HG02943 (cell line): Measurements from ENCODE around the gene PDE8A.
"Not testable (repeated sequence)": the region's sequence is repeated elsewhere in the genome, so short reads cannot be mapped to it uniquely, and the experiment has no call there.

Experiments
- ATAC-seq: cut with Tn5 transposase; IDR thresholded peaks from one replicate; pipeline ENCODE4 v1.9.1; 2021; ENCODE audit warnings: mild to moderate bottlenecking, low read depth, moderate library complexity; ENCODE audit not compliant: unreplicated experiment

Gene PDE8A

DNA sequence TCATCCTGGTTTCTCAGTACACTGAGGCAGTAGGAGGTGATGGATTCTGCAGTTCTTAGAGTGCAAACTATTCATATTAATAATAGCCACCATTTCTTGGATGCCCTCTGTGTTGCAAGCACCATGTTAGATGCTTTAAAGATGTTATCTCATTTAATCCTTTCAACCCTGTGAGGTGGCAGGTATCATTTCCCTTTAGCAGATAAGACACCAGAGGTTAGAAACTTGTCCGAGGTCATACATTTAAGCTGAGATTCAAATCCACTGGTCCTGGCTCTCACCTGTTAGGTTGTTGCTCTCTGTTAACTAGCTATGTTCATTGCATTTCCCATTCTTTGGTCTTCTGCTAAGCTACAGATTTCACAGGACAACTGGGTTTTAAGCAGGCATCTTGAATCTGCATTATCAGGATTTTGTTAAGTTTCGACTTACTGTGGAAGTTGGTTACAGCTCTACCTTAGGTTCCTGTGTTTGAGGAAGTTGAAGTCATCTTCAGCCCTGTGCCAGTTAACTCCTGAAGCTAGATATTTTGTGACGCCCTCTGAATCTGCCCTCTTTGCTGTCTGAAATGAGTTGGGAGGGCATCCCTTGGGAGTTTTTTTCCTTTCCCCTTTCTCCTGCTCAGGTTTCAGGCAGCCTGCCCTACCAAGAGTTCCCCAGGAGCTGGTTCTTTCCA lies 6.4 kb downstream of the PDE8A start:
- no peak for ATAC-seq

DNA sequence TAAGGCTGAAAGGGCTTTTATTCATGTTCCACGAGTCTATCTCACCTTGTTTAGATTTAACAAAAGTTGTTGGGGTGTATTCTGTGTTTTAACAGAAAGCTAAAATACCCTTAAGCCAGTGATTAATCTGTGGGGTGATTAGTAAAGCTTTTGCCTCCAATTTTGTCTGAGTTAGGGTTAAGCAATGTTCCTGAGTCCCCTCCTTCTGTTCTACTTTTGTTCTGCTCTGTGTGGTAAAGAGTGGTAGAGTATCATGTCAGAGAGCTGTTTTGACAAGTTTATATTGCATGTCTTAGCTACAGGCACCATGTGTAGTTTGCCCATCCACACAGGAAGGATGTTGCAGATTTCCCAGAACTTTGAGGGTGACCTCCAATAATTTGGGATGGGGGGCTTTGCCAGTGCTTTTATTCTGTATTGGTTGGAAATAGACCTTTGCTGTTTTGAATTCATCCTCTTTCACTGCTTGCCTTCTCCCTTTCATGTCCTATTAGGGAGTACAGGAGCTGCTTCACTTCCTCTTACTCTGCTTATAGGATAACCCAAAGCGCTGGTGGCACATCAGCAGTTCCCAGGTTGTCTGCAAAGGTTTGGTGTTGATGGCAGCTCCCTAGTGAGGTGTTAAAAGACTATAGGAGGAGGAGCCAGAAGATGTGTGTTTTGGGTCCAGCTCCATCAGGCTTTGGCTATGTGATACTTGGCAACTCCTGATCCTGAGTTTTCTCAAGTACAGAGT lies 7.4 kb downstream of the PDE8A start:
- no peak for ATAC-seq

DNA sequence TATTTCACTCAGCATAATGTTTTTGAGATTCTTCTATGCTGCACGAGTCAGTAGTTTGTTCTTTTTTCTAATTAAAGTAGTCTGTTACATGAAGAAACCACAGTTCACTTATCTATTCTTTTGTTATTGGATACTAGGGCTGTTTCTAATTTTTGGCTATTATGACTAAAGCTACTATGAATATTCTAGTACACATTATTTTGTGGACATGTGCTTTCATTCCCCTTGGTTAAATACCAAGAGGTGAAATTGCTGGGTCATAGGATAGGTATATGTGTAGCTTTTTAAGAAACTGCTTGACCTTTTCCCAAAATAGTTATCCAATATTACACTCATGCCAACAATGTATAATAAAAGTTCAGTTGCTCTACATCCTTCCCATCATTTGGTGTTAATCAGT lies 8.9 kb downstream of the PDE8A start:
- no peak for ATAC-seq

DNA sequence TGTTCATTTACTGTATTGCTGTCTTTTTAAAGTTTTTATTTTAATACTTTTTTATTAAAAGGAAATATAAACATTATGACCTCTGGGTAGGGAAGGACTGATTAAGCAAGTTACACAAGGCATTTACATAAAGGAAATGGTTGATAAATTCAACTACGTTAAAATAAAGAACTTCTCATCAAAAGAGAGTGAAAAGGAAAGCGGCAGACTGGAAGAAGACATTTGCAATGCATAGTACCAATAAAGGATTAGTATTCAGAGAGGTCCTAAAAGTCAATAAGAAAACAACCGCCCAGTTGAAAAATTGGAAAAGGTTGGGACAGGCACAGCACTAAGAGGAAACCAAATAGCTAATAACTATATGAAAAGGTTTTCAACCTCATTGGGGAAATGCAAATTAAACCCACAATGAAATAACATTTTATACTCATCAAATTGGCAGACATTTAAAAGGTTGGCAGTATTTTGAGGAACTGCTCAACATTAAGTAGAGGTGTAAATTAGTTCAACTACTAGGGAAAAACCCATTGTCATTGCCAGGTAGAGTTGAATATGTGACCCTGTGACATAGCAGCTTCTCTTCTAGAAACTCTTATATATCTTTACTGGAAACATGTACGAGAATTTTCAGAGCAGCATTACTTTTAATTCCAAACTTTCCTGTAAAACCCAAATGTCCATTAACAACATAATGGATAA lies 9.5 kb downstream of the PDE8A start:
- no peak for ATAC-seq

DNA sequence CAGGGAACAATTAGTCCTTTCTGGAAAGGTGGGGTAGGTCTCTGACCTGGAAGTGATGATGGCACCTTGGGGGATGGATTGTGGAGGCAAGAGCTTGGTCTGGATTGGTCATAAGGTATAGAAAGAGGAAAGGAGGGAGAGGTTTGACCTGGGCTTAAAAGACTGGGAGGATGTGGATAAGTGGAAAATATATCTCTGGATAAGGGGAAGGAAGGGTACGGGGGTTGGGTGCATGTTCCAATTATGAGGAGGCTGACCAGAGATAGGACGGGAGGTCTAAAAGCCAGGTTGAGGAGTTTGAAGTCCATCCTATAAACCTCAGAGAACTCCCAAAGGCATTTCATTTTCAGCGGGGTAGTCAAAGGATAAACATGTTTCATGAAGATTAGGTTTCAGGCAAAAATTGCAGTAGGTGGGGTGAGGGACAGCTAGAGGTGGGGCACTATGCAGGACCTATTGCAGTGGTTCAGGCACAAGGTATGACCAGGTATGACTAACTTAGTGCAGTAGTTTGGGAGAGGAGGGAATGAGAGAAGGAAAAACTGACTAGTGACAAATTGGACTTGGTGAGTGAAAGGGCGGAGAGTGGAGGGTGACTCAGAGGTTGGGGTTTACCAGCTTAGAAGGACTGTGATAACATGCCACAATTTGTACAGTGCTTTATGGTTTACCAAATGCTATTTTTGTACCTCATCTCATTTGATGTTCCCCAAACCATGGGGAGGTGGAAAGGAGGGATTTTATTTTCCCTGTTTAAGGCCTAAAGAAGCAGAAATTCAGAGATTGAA lies 10.7 kb downstream of the PDE8A start:
- no peak for ATAC-seq

DNA sequence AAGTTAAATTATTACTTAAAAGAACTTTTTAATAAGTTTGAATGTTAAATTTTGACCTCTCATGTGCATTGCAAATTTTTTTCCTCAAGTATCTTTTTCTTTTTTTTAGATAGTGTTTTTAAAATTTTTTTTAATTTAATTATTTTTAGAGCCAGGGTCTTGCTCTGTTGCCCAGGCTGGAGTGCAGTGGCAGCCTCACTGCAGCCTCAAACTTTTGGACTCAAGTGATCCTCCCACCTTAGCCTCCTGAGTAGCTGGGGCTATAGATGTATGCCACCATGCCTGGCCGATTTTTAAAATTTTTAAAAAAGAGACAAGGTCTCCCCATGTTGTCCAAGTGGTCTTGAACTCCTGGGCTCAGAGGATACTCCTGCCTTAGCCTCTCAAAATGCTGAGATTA lies 14.4 kb downstream of the PDE8A start:
- ATAC-seq = no peak

DNA sequence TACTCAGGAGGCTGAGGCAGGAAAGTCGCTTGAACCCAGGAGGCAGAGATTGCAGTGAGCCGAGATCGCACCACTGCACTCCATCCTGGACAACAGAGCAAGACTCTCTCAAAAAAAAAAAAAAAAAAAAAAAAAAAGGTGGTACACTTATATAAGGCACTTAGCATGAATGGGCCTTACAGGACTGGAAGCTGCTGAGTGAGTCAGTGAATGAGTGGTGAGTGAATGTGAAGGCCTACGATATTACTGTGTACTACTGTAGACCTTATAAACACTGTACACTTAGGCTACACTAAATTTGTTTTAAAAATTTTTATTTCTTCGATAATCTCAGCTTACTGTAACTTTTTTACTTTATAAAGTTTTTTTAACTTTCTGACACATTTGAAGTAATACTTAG lies 15.1 kb downstream of the PDE8A start:
- not testable (repeated sequence) for ATAC-seq

DNA sequence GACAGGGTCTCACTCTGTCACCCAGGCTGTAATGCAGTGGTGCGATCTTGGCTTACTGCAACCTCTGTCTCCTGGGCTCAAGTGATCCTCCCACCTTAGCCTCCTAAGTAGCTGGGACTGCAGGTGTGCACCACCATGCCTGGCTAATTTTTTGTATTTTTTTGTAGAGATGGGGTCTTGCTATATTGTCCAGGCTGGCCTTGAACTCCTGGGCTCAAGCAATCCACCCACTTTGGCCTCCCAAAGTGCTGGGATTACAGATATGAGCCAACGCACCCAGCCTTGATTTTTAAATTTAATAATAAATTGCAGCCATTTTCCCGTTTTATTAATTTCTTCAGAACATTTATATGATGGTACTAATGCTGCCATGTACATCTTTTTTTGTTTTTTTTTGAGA lies 15.6 kb downstream of the PDE8A start:
- not testable (repeated sequence) for ATAC-seq

DNA sequence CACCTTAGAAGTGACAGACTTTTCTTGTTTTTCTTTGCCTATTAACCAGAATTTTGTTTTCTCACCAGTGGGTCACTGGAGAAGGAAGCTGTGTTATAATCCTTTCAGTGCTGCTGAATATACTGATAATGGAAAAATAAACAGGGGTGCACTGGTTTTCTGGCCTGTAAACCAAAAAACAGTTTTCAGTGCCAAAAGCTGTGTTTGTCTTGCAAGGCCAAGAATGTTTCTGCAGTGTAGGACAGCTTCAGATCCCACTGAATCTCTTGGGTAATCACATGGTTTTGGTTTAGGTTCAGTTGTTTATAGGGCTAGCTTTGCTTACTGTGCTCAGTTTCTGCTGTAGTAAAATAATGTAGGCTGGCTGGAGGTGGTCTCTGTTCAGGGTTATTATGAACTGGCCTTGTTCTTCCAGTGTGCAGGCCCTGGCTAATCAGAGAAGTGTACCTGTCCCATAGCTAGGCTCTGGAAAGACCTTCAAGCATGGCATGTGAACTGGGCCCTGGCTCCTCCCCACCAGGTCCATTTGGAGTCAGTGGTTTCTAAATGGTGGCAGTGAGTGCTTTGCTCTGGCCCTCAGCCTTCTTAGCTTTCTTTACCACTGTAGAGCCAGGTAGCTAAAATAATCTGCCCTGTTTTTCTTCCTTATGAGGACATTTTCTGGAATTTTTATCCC lies 18.7 kb downstream of the PDE8A start:
- no peak for ATAC-seq

DNA sequence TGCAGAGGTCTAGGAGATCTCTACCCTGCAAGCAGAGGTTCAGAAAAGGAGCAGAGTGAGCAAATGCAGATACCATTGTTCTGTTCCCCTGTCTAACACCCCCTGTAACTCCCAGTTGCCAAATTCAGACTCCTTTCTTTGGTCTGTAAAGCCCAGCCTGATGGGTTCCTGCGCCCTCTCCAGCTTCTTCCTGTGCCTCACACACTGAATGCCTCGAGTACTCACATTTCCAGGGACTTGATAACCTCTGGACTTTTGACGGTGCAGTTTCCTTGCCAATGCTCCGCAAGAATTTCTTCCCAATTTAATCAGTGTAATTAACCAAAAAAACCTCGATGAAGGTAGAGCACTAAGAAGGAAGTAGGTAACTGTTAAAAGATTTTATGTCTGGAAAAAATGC lies 19.3 kb downstream of the PDE8A start:
- no peak for ATAC-seq

DNA sequence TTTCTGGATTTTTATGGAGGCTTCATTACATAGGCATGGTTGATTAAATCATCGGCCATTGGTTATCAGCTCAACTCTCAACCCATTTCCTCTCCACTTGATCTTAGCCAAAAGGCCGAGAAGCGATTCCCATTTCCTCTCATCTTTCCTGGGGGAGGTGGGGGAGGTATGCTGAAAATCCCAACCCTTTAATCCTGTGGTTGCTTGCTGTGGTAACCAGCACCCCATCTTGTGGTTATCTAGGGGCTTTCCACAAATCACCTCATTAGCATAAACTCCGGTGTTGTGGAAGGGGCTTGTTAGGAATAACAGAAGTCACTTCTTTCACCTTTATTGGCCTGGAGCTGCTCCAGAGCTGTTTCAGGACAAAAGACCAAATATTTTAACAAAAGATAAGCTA lies 20.9 kb downstream of the PDE8A start:
- no peak for ATAC-seq

DNA sequence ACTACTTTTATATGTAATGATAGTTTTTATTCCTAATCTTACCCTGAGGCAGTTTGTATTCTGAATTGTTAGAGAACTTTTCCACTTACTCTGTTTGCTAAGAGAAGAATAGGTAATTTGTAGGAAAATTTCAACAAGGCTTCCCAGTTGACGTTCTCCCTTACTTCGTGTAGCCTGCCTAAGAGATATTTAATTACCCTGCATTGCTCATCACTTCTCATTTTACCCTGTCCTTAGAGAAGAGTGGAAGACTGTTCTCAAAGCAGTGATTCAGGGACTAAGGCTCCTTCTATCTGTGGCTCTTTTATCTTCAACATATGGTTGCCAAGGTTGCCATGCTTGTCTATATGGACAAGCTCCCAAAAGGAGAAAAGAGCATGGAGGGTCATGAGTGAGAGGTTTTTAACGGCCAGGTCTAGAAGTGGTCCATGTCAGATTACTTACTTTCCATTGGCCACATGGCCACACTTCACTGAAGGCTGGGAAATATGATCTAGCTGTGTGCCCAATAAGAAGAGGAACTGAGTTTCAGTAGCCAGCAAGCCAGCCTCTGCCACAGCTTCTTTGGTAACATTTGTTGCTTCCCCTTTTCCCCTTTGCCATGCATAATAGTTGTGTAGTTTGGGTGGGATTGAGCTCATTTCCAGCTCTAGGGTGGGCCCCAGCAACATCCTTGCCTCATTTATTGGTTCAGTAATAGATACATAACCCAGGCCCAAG lies 22.1 kb downstream of the PDE8A start:
- ATAC-seq = no peak

DNA sequence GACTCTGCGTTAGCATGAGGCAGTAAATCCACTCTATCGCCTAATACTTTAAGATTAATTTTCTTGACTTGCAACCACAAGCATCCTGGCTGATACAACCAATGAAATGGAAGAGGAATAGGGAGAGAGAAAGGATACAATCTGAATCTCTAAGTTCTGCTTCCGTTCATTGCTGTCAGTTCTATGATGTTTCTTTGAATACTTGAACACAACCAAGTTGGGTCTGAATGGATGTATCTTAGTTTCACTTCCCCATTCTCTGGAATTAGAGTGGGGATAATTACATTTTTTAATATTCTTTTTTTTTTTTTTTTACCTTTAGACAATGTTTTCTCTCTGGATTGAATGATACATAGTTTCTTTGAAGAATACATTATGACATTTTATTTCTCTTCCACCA lies 22.9 kb downstream of the PDE8A start:
- no peak for ATAC-seq

DNA sequence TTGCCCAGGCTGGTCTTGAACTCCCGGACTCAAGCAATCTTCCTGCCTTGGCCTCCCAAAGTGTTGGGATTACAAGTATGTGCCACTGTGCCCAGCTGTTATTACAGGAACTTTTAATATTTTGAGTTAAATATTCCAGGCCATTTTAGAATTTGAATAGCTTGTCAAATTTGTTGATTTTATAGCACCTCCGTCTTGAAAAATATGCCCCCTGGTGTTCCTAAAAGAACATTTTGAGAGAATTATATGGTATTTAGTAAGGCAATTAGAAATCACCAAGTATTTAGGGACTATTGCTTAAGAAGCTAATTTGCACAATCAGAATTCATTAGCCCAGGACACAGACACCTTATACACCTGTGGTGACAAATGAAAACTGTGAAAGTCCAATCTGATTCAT lies 23.7 kb downstream of the PDE8A start:
- ATAC-seq = no peak

DNA sequence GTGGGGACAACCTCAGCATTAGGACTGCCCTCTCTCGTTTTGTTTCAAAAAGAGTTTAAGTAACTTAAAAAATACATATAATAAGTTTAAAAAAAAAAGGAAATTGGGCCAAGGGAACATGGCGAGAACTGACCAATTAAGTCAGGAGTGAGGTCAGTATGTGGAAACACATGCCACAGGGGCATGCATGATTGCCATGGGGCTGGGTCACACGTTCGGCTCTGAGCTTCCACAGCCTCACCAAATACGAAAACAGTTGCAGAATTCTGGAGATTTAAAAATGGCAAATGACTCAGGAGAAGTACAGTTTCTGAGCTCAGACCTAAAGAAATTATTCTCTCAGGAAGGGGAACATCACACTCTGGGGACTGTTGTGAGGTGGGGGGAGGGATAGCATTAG lies 24.1 kb downstream of the PDE8A start:
- ATAC-seq = no peak

DNA sequence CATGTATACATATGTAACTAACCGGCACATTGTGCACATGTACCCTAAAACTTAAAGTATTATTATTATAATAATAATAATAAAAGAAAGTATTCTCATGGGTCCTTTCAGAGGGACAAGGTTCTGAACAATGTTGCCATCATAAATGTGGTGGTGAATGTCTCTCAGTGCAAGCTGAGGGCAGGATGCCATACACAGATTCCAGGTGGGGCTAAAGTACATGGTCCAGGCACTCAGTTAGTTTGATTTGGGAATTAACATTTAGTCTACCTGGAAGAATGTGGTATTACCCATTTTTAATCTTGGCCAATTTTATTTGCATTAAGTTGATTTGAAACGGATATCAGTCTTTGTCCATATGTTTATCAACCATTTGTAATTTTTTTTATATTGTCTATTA lies 24.5 kb downstream of the PDE8A start:
- ATAC-seq = no peak

DNA sequence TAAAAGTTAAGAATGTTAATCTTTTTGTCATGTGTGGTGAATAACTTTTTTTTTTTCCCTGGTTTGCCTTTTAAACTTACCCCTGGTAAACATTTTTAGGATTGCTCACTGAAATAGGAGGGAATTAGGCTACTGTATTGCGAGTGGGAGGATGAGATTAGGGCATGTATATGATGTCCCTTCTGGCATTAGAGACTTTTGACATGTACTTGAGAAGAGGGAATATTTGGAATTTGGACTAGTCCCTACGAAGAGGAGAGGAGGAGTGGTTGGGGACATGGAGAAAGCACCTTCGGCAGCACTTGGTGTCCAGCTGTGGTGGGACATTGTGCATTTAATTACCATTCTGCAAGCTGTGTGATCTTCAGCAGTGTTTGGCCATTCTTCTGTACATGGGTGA lies 25.0 kb downstream of the PDE8A start:
- ATAC-seq = no peak

DNA sequence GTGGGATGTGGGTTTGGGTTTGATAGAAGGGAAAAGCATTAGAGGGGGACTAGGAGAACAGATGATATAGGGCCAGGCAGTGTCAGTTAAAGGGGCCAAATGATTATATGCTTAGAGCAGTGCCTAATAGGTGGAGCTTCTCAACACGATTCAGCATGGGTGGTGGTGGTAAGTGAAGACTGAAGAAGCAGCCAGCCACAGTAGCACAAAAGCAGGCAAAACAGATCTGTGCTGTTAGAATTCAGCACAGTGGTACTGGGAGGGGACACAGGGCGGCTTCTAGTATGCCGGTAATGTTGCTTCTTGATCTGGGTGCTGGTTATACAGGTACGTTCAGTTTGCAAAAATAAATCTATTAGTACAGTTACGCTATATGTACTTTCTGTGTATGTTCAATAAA lies 25.5 kb downstream of the PDE8A start:
- no peak for ATAC-seq

DNA sequence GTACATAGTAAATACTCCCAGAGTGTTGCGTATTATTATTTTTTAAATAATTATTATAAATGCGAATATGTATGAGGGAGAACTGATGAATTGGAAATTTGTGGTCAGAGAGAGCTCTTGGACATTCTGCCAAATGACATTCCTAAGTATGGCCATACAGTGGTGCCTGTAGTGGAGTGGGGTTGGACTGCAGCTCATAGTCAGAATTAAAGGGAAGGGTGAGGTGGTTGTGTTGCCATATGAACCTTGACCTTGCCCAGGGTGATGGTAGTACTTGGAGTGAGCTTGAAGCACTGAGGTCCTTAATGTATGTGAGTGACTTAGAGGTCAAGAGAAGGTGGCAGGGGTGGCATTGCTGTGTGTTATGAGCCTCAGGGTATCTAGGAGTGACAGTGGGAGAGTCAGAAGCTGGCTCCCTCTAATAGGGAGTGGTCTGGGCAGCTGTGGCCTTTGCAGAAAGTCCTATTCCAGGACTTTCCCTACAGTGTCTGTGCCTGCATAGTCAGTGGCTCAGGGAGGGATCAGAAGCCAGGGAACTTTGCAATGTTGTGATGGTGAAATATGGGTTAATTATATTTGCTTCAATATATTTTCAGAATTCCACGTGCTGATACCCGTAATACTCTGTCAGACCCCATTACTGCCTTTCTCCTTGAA lies 26.2 kb downstream of the PDE8A start:
- no peak for ATAC-seq
